Right lobe of liver (tissue), 4 donors: ENCODE measurements around the gene RPS28.

ENCODE experiments used
- POLR2A ChIP-seq: fragments of 450-650 bp; IDR thresholded peaks from one replicate; pipeline ENCODE4 v1.6.1; 2017; ENCODE audit warnings: antibody characterized with exemption, mild to moderate bottlenecking
- TF ChIP-seq, protein P1 (sequence below), 4 donors: fragments of 200-600 bp in 3 of 4; fragments of 450-650 bp in 1 of 4; IDR thresholded peaks; one replicate each; pipeline versions ENCODE4 v1.5.1 to v1.8.0; 2016 to 2022; ENCODE audit warnings: antibody characterized with exemption in 4 of 4, mild to moderate bottlenecking in 2 of 4
- donor health status: DM: no; HTN: no; CAD: no.
- donor health status: DM: no; HTN: no; CAD: no.
- donor health status: DM: no; HTN: yes; CAD: no.

DNA sequence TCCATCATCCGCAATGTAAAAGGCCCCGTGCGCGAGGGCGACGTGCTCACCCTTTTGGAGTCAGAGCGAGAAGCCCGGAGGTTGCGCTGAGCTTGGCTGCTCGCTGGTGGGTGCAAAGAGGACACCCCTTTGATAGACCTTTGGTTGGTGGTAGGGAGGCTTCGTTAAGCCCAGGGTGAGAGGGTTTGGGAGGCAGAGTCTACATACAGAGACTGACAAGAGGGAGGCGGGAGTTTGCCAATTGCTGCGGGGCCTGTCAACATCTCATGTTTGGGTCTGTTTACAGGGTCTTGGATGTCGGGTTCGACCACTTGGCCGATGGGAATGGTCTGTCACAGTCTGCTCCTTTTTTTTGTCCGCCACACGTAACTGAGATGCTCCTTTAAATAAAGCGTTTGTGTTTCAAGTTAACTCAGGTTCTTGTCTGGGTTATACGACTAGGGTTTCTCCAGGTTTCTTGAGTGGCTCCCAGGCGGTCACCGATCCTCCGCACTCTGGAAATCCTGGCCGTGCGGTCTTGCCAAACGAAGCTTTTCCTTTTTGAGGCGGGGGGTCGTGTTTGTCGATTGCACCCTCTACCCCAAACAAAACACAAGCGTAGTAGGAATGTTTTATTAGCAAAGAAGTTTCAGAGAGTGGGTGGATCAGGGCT lies 816 bp downstream of the RPS28 start:
- TF ChIP-seq POLR2A = no peak
- TF ChIP-seq, protein P1, sequence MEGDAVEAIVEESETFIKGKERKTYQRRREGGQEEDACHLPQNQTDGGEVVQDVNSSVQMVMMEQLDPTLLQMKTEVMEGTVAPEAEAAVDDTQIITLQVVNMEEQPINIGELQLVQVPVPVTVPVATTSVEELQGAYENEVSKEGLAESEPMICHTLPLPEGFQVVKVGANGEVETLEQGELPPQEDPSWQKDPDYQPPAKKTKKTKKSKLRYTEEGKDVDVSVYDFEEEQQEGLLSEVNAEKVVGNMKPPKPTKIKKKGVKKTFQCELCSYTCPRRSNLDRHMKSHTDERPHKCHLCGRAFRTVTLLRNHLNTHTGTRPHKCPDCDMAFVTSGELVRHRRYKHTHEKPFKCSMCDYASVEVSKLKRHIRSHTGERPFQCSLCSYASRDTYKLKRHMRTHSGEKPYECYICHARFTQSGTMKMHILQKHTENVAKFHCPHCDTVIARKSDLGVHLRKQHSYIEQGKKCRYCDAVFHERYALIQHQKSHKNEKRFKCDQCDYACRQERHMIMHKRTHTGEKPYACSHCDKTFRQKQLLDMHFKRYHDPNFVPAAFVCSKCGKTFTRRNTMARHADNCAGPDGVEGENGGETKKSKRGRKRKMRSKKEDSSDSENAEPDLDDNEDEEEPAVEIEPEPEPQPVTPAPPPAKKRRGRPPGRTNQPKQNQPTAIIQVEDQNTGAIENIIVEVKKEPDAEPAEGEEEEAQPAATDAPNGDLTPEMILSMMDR (IDR thresholded peaks at IDR 0.05) = no peak
